ENCODE measurements around the gene CUX1. TPM values are rescaled to one million over a fixed set of nuclear protein-coding genes. Genes with fewer than 3 reads are reported as not detected.

Gene CUX1
- total RNA-seq, 1 donor from 2014 or later = 66.4 TPM

DNA sequence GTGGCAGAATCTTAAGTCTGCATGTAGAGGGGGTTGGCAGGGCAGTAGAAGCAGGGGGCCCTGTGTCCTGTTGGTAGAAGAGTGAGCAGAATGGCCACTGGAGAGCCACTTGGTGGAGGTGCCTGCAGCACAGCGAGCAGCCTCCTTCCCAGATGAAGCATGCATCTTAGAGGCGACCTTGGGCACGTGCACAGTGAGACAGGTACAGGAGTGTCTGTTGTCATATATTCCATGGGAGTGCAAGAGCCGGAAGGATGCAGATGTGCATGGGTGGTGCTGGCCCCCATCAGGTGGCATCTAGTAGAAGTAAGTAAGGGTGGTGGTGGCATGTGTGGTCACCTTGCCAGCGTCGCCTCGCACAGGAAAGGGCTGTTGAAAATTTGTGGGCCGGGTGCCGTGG, 53.9 kb downstream of the CUX1 start:
- Histone ChIP-seq H2AFZ (replicated peaks) (no peak overlapping the region), H3K36me3 (no peaks in the 10 kb centered on the region), H3K79me2 (ENCODE audit: low read depth) (peaks cover 100% of the 10 kb centered on the region), H3K27me3 (no peaks in the 10 kb centered on the region), H3K4me1 (peaks cover 33% of the 10 kb centered on the region), H3F3A (ENCODE audit: low read depth) (peaks cover 20% of the 10 kb centered on the region), H3K27ac (no peak overlapping the region), H3K4me2 (no peak overlapping the region), H3K9ac (no peak overlapping the region), H4K20me1 (ENCODE audit: low read depth) (peaks cover 98% of the 10 kb centered on the region), H3K4me3 (no peak overlapping the region), H3K9me3 (ENCODE audit: low read depth) (no peaks in the 10 kb centered on the region)
- DNase-seq (ENCODE audit: low spot score) = no peak
- TF ChIP-seq EZH2 (IDR thresholded peaks at IDR 0.05) (no peak), EZH2phosphoT487 (IDR thresholded peaks at IDR 0.05) (no peak)
- TF ChIP-seq, protein P1, sequence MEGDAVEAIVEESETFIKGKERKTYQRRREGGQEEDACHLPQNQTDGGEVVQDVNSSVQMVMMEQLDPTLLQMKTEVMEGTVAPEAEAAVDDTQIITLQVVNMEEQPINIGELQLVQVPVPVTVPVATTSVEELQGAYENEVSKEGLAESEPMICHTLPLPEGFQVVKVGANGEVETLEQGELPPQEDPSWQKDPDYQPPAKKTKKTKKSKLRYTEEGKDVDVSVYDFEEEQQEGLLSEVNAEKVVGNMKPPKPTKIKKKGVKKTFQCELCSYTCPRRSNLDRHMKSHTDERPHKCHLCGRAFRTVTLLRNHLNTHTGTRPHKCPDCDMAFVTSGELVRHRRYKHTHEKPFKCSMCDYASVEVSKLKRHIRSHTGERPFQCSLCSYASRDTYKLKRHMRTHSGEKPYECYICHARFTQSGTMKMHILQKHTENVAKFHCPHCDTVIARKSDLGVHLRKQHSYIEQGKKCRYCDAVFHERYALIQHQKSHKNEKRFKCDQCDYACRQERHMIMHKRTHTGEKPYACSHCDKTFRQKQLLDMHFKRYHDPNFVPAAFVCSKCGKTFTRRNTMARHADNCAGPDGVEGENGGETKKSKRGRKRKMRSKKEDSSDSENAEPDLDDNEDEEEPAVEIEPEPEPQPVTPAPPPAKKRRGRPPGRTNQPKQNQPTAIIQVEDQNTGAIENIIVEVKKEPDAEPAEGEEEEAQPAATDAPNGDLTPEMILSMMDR (IDR thresholded peaks at IDR 0.05) = no peak
- H3K4me3 Mint-ChIP-seq = no peak overlapping the region
- H3K36me3 Mint-ChIP-seq = no peaks in the 10 kb centered on the region
- H3K27ac Mint-ChIP-seq = no peak overlapping the region
- no peaks in the 10 kb centered on the region for H3K9me3 Mint-ChIP-seq
- H3K27me3 Mint-ChIP-seq (ENCODE audit: insufficient read depth, low read depth) = no peaks in the 10 kb centered on the region
- peaks cover 52% of the 10 kb centered on the region for H3K4me1 Mint-ChIP-seq

DNA sequence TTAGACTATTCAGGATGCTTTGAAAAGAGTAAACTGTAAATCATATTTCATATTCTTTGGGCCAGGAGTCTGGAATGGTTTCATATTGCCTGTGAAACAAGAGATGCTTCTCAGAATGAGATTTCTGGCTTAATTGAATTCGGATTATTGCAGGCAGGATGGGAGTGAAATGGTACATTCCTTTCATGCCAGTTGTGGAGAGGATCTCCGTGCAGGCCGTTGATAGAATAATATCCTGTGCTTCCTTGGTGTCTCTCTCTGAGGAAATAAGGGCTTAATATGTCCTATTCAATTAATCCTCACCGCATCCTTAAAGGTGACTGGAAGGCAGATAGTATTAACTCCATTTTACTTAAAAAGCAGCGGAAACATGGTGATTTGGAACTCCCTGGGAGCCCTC, 56.6 kb downstream of the CUX1 start:
- Histone ChIP-seq H3K4me2 (no peak overlapping the region), H3K27ac (peak overlapping the region; percentile 22)

DNA sequence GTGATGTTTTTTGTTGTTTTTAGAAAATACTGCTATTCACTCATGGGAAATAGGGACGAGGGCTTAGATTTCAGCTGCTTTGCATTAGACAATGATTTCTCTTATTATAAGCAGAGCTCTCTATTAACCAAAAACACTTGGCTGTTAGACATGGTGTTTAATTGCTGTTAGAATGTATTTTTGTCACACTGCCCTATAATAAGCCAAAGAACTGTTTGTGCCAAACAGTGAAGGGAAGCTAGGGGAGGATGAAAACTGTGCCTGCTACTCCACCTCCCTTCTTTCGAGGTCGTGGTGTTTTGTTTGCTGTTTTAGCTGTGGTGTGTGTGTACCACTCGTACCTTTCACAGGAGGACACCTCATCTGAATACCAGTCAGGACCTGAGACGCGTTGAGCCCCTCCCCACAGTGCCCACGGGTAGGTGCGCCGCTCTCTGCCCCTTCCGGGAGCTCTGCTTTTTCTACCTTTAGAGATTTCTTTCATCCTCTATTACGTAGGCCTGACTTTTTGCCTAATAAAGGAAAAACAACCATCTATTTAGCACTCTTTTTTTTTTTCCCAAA, 57.9 kb downstream of the CUX1 start:
- Mint-ChIP-seq H3K27me3 (ENCODE audit: insufficient read depth, low read depth) (peaks cover 2% of the 10 kb centered on the region), H3K36me3 (no peaks in the 10 kb centered on the region), H3K4me3 (no peak overlapping the region), H3K4me1 (peaks cover 41% of the 10 kb centered on the region), H3K27ac (no peak overlapping the region), H3K9me3 (no peaks in the 10 kb centered on the region)
- TF ChIP-seq EZH2phosphoT487 (IDR thresholded peaks at IDR 0.05) (no peak), EZH2 (IDR thresholded peaks at IDR 0.05) (no peak)
- TF ChIP-seq, protein P1 (IDR thresholded peaks at IDR 0.05) = no peak
- no peaks in the 10 kb centered on the region for H3K36me3 ChIP-seq
- no peaks in the 10 kb centered on the region for H3K27me3 ChIP-seq
- no peaks in the 10 kb centered on the region for H3K9me3 ChIP-seq (ENCODE audit: low read depth)
- no peak overlapping the region for H2AFZ ChIP-seq (replicated peaks)
- DNase-seq (ENCODE audit: low spot score) = no peak
- no peak overlapping the region for H3K4me2 ChIP-seq
- H4K20me1 ChIP-seq (ENCODE audit: low read depth) = peaks cover 99% of the 10 kb centered on the region
- peaks cover 35% of the 10 kb centered on the region for H3K4me1 ChIP-seq
- peaks cover 100% of the 10 kb centered on the region for H3K79me2 ChIP-seq (ENCODE audit: low read depth)
- no peak overlapping the region for H3K27ac ChIP-seq
- H3F3A ChIP-seq (ENCODE audit: low read depth) = peaks cover 7% of the 10 kb centered on the region
- no peak overlapping the region for H3K4me3 ChIP-seq
- H3K9ac ChIP-seq = no peak overlapping the region

More for the DNA sequence above, 56.6 kb downstream of the CUX1 start:
- Histone ChIP-seq H3K9ac (no peak overlapping the region), H2AFZ (replicated peaks) (no peak overlapping the region), H3K79me2 (ENCODE audit: low read depth) (peaks cover 100% of the 10 kb centered on the region), H3K36me3 (no peaks in the 10 kb centered on the region), H3K9me3 (ENCODE audit: low read depth) (no peaks in the 10 kb centered on the region), H3K4me1 (peaks cover 40% of the 10 kb centered on the region), H4K20me1 (ENCODE audit: low read depth) (peaks cover 99% of the 10 kb centered on the region), H3K4me3 (no peak overlapping the region), H3F3A (ENCODE audit: low read depth) (peaks cover 20% of the 10 kb centered on the region), H3K27me3 (no peaks in the 10 kb centered on the region)
- DNase-seq (ENCODE audit: low spot score) = peak; percentile 35
- H3K4me3 Mint-ChIP-seq = no peak overlapping the region
- no peak for TF ChIP-seq EZH2phosphoT487 (IDR thresholded peaks at IDR 0.05)
- TF ChIP-seq, protein P1 (IDR thresholded peaks at IDR 0.05) = no peak
- TF ChIP-seq EZH2 (IDR thresholded peaks at IDR 0.05) = no peak
- no peaks in the 10 kb centered on the region for H3K27me3 Mint-ChIP-seq (ENCODE audit: insufficient read depth, low read depth)
- peak overlapping the region; percentile 47 for H3K27ac Mint-ChIP-seq
- no peaks in the 10 kb centered on the region for H3K36me3 Mint-ChIP-seq
- H3K4me1 Mint-ChIP-seq = peaks cover 43% of the 10 kb centered on the region
- H3K9me3 Mint-ChIP-seq = no peaks in the 10 kb centered on the region

Measured in neural progenitor cell (in vitro differentiated cells).